ENCODE data around the gene HESX1. TPM values are rescaled to one million over a fixed set of nuclear protein-coding genes. Genes with fewer than 3 reads are reported as not detected.

Gene HESX1
- total and polyA plus RNA-seq, 2 experiments from 2014 or later: 21.1 to 56.7 TPM

DNA sequence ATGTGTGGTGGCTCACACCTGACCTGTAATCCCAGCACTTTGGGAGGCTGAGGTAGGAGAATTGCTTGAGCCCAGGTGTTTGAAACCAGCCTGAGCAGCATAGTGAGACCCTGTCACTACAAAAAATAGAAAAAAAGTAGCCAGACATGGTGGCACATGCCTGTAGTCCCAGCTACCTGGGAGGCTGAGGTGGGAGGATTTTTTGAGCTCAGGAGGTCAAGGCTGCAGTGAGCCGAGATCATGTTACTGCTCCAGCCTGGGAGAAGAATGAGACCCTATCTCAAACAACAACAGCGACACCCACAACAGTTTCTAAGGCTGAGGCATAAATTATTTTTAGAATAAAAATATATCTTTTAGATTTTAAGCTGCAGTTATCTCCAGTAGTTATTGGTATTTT, 34.0 kb upstream of the HESX1 start:
- H3F3A ChIP-seq (replicated peaks; ENCODE audit: low read depth): no peaks in the 10 kb centered on the region
- DNase-seq (ENCODE audit: low spot score): no peak
- peaks cover 6% of the 10 kb centered on the region for H3K27me3 ChIP-seq (ENCODE audit: insufficient read depth)
- no peak overlapping the region for H3K27ac ChIP-seq (ENCODE audit: low read depth)
- no peaks in the 10 kb centered on the region for H3K9me2 ChIP-seq (ENCODE audit: insufficient read depth)
- H3K36me3 ChIP-seq (ENCODE audit: insufficient read depth): no peaks in the 10 kb centered on the region
- Mint-ChIP-seq H3K4me1 (peaks cover 5% of the 10 kb centered on the region; the same call in 2 of the 3 replicates), H3K36me3 (ENCODE audit: low read depth) (peaks cover 8% of the 10 kb centered on the region), H3K4me3 (no peak overlapping the region), H3K27me3 (ENCODE audit: insufficient read depth, low read depth, poor library complexity) (peaks cover 4% of the 10 kb centered on the region), H3K9me3 (no peaks in the 10 kb centered on the region), H3K27ac (no peak overlapping the region)
- peaks cover 5% of the 10 kb centered on the region; the same call in 1 of the 2 replicates for H4K20me1 ChIP-seq (replicated peaks; ENCODE audit: insufficient read depth)
- H3K4me2 ChIP-seq: no peak overlapping the region
- peaks cover 56% of the 10 kb centered on the region for H3K79me2 ChIP-seq (replicated peaks; ENCODE audit: insufficient read depth)
- no peak for TF ChIP-seq ZNF331 (CRISPR knock-in tag; IDR thresholded peaks at IDR 0.05; ENCODE audit: low read depth)
- TF ChIP-seq STAT1 (IDR thresholded peaks at IDR 0.05; ENCODE audit: unreplicated experiment): no peak
- no peak for TF ChIP-seq POLR2AphosphoS5 (IDR thresholded peaks at IDR 0.05; ENCODE audit: low read depth)
- TF ChIP-seq, protein P1, sequence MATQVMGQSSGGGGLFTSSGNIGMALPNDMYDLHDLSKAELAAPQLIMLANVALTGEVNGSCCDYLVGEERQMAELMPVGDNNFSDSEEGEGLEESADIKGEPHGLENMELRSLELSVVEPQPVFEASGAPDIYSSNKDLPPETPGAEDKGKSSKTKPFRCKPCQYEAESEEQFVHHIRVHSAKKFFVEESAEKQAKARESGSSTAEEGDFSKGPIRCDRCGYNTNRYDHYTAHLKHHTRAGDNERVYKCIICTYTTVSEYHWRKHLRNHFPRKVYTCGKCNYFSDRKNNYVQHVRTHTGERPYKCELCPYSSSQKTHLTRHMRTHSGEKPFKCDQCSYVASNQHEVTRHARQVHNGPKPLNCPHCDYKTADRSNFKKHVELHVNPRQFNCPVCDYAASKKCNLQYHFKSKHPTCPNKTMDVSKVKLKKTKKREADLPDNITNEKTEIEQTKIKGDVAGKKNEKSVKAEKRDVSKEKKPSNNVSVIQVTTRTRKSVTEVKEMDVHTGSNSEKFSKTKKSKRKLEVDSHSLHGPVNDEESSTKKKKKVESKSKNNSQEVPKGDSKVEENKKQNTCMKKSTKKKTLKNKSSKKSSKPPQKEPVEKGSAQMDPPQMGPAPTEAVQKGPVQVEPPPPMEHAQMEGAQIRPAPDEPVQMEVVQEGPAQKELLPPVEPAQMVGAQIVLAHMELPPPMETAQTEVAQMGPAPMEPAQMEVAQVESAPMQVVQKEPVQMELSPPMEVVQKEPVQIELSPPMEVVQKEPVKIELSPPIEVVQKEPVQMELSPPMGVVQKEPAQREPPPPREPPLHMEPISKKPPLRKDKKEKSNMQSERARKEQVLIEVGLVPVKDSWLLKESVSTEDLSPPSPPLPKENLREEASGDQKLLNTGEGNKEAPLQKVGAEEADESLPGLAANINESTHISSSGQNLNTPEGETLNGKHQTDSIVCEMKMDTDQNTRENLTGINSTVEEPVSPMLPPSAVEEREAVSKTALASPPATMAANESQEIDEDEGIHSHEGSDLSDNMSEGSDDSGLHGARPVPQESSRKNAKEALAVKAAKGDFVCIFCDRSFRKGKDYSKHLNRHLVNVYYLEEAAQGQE (IDR thresholded peaks at IDR 0.05; ENCODE audit: unreplicated experiment): no peak
- no peak for TF ChIP-seq ETS1 (IDR thresholded peaks at IDR 0.05)
- TF ChIP-seq NANOG (IDR thresholded peaks at IDR 0.05; ENCODE audit: borderline replicate concordance): no peak
- TF ChIP-seq CTCF (conservative IDR thresholded peaks at IDR 0.05; ENCODE audit: low read depth in 2 of 2): no peak
- H3K4me3 ChIP-seq: no peak overlapping the region
- no peak for ATAC-seq
- H3K4me1 ChIP-seq (ENCODE audit: insufficient read depth): peaks cover under 1% of the 10 kb centered on the region; the same call in 1 of the 2 replicates
- no peak overlapping the region for H2AFZ ChIP-seq

GRCh38 chr3:57230006-57230405, 30.2 kb upstream of the HESX1 start:
- Histone ChIP-seq H3K4me3 (no peak overlapping the region), H2AFZ (no peak overlapping the region), H3K36me3 (ENCODE audit: insufficient read depth) (no peaks in the 10 kb centered on the region), H3K27ac (ENCODE audit: low read depth) (no peak overlapping the region), H4K20me1 (replicated peaks; ENCODE audit: insufficient read depth) (peaks cover 6% of the 10 kb centered on the region; the same call in 1 of the 2 replicates), H3K27me3 (ENCODE audit: insufficient read depth) (peaks cover 13% of the 10 kb centered on the region), H3K79me2 (replicated peaks; ENCODE audit: insufficient read depth) (peaks cover 61% of the 10 kb centered on the region), H3K4me2 (no peak overlapping the region), H3K9me2 (ENCODE audit: insufficient read depth) (no peaks in the 10 kb centered on the region), H3K4me1 (ENCODE audit: insufficient read depth) (peaks cover 5% of the 10 kb centered on the region; the same call in 1 of the 2 replicates), H3F3A (replicated peaks; ENCODE audit: low read depth) (no peaks in the 10 kb centered on the region)
- H3K4me1 Mint-ChIP-seq: peaks cover 16% of the 10 kb centered on the region
- H3K9me3 Mint-ChIP-seq: no peaks in the 10 kb centered on the region
- H3K36me3 Mint-ChIP-seq (ENCODE audit: low read depth): no peaks in the 10 kb centered on the region
- DNase-seq (ENCODE audit: low spot score) (no peak), ATAC-seq (no peak)
- no peak overlapping the region for H3K27ac Mint-ChIP-seq
- peaks cover 15% of the 10 kb centered on the region for H3K27me3 Mint-ChIP-seq (ENCODE audit: insufficient read depth, low read depth, poor library complexity)
- H3K4me3 Mint-ChIP-seq: no peak overlapping the region
- no peak for TF ChIP-seq NANOG (IDR thresholded peaks at IDR 0.05; ENCODE audit: borderline replicate concordance)
- TF ChIP-seq CTCF (conservative IDR thresholded peaks at IDR 0.05; ENCODE audit: low read depth in 2 of 2): no peak
- no peak for TF ChIP-seq POLR2AphosphoS5 (IDR thresholded peaks at IDR 0.05; ENCODE audit: low read depth)
- no peak for TF ChIP-seq EZH2 (IDR thresholded peaks at IDR 0.05; ENCODE audit: low read depth, unreplicated experiment)
- TF ChIP-seq STAT1 (IDR thresholded peaks at IDR 0.05; ENCODE audit: unreplicated experiment): no peak
- TF ChIP-seq ZNF114 (CRISPR knock-in tag; IDR thresholded peaks at IDR 0.05): no peak
- no peak for TF ChIP-seq JUNB (IDR thresholded peaks at IDR 0.05; ENCODE audit: unreplicated experiment)
- TF ChIP-seq, protein P1 (IDR thresholded peaks at IDR 0.05; ENCODE audit: unreplicated experiment): no peak
- no peak for TF ChIP-seq ZNF331 (CRISPR knock-in tag; IDR thresholded peaks at IDR 0.05; ENCODE audit: low read depth)

All from GM23338 (cell line).